GM12891 (cell line): ENCODE measurements around the gene CKAP2.

Source experiments
- POLR2A ChIP-seq: IDR thresholded peaks from 2 replicates; pipeline ENCODE4 v1.6.1; 2011; ENCODE audit warnings: low read depth, low read length, control low read depth
- POLR2AphosphoS5 ChIP-seq: IDR thresholded peaks from 2 replicates; pipeline ENCODE4 v1.6.1; 2011; ENCODE audit warnings: low read depth, low read length, control low read depth
- POU2F2 ChIP-seq: IDR thresholded peaks from 2 replicates; pipeline ENCODE4 v1.6.1; 2011; ENCODE audit warnings: low read depth, mild to moderate bottlenecking, control low read depth, low read length, moderate library complexity
- TAF1 ChIP-seq: IDR thresholded peaks from 2 replicates; pipeline ENCODE4 v1.6.1; 2011; ENCODE audit warnings: low read depth, low read length, control low read depth

- TF ChIP-seq POLR2A: no peak
- no peak for TF ChIP-seq POLR2AphosphoS5
- TF ChIP-seq TAF1: no peak
- TF ChIP-seq POU2F2: no peak
These were observed 7.3 kb upstream of the CKAP2 start for GRCh38 chr13:52447815-52448552.
